ENCODE data around the gene RBM19.

RBM19 gene

GRCh38 chr12:113804961-113805600 is 161.0 kb downstream of the RBM19 start:
- no peaks in the 10 kb centered on the region for H3K36me3 ChIP-seq (ENCODE audit: insufficient read depth, low read length)
- no peak overlapping the region for H2AFZ ChIP-seq (ENCODE audit: low read depth, low read length)
- no peaks in the 10 kb centered on the region for H3K27me3 ChIP-seq (ENCODE audit: insufficient read depth, low read length)
- H3K4me3 ChIP-seq (ENCODE audit: low read length): no peak overlapping the region
- peaks cover 4% of the 10 kb centered on the region for H3K9me3 ChIP-seq (ENCODE audit: low read length)
- H3K4me1 ChIP-seq (ENCODE audit: insufficient read depth, low read length): peaks cover 14% of the 10 kb centered on the region

- Histone ChIP-seq H3K9me3 (ENCODE audit: low read length) (peaks cover 4% of the 10 kb centered on the region), H2AFZ (ENCODE audit: low read depth, low read length) (no peak overlapping the region), H3K27me3 (ENCODE audit: insufficient read depth, low read length) (no peaks in the 10 kb centered on the region), H3K36me3 (ENCODE audit: insufficient read depth, low read length) (no peaks in the 10 kb centered on the region), H3K4me1 (ENCODE audit: insufficient read depth, low read length) (peaks cover 14% of the 10 kb centered on the region), H3K4me3 (ENCODE audit: low read length) (no peak overlapping the region)
These were observed 162.4 kb downstream of the RBM19 start for GRCh38 chr12:113803759-113804140.

- Histone ChIP-seq H3K27me3 (ENCODE audit: insufficient read depth, low read length) (no peaks in the 10 kb centered on the region), H3K4me3 (ENCODE audit: low read length) (no peak overlapping the region), H3K9me3 (ENCODE audit: low read length) (peaks cover 4% of the 10 kb centered on the region), H3K4me1 (ENCODE audit: insufficient read depth, low read length) (peaks cover 14% of the 10 kb centered on the region), H3K36me3 (ENCODE audit: insufficient read depth, low read length) (no peaks in the 10 kb centered on the region), H2AFZ (ENCODE audit: low read depth, low read length) (no peak overlapping the region)
These were observed 163.0 kb downstream of the RBM19 start for GRCh38 chr12:113802966-113803758.

GRCh38 chr12:113802000-113802749 is 163.9 kb downstream of the RBM19 start:
- peaks cover 2% of the 10 kb centered on the region for H3K9me3 ChIP-seq (ENCODE audit: low read length)
- H3K4me3 ChIP-seq (ENCODE audit: low read length): no peak overlapping the region
- H3K36me3 ChIP-seq (ENCODE audit: insufficient read depth, low read length): no peaks in the 10 kb centered on the region
- H2AFZ ChIP-seq (ENCODE audit: low read depth, low read length): no peak overlapping the region
- no peaks in the 10 kb centered on the region for H3K27me3 ChIP-seq (ENCODE audit: insufficient read depth, low read length)
- H3K4me1 ChIP-seq (ENCODE audit: insufficient read depth, low read length): peaks cover 14% of the 10 kb centered on the region

GRCh38 chr12:113800201-113800600 is 165.9 kb downstream of the RBM19 start:
- H3K36me3 ChIP-seq (ENCODE audit: insufficient read depth, low read length): no peaks in the 10 kb centered on the region
- no peak overlapping the region for H3K4me3 ChIP-seq (ENCODE audit: low read length)
- peaks cover 26% of the 10 kb centered on the region for H3K4me1 ChIP-seq (ENCODE audit: insufficient read depth, low read length)
- no peak overlapping the region for H2AFZ ChIP-seq (ENCODE audit: low read depth, low read length)
- no peaks in the 10 kb centered on the region for H3K9me3 ChIP-seq (ENCODE audit: low read length)
- no peaks in the 10 kb centered on the region for H3K27me3 ChIP-seq (ENCODE audit: insufficient read depth, low read length)

GRCh38 chr12:113798552-113798951 is 167.6 kb downstream of the RBM19 start:
- peaks cover 32% of the 10 kb centered on the region for H3K4me1 ChIP-seq (ENCODE audit: insufficient read depth, low read length)
- H3K27me3 ChIP-seq (ENCODE audit: insufficient read depth, low read length): no peaks in the 10 kb centered on the region
- no peaks in the 10 kb centered on the region for H3K36me3 ChIP-seq (ENCODE audit: insufficient read depth, low read length)
- H2AFZ ChIP-seq (ENCODE audit: low read depth, low read length): no peak overlapping the region
- no peak overlapping the region for H3K4me3 ChIP-seq (ENCODE audit: low read length)
- no peaks in the 10 kb centered on the region for H3K9me3 ChIP-seq (ENCODE audit: low read length)

- Histone ChIP-seq H2AFZ (ENCODE audit: low read depth, low read length) (no peak overlapping the region), H3K27me3 (ENCODE audit: insufficient read depth, low read length) (no peaks in the 10 kb centered on the region), H3K4me1 (ENCODE audit: insufficient read depth, low read length) (peaks cover 21% of the 10 kb centered on the region), H3K4me3 (ENCODE audit: low read length) (no peak overlapping the region), H3K9me3 (ENCODE audit: low read length) (no peaks in the 10 kb centered on the region), H3K36me3 (ENCODE audit: insufficient read depth, low read length) (no peaks in the 10 kb centered on the region)
These were observed 168.6 kb downstream of the RBM19 start for GRCh38 chr12:113797535-113797868.

- peaks cover 21% of the 10 kb centered on the region for H3K4me1 ChIP-seq (ENCODE audit: insufficient read depth, low read length)
- no peaks in the 10 kb centered on the region for H3K27me3 ChIP-seq (ENCODE audit: insufficient read depth, low read length)
- H3K36me3 ChIP-seq (ENCODE audit: insufficient read depth, low read length): no peaks in the 10 kb centered on the region
- no peak overlapping the region for H2AFZ ChIP-seq (ENCODE audit: low read depth, low read length)
- H3K9me3 ChIP-seq (ENCODE audit: low read length): no peaks in the 10 kb centered on the region
- H3K4me3 ChIP-seq (ENCODE audit: low read length): no peak overlapping the region
These were observed 169.1 kb downstream of the RBM19 start for GRCh38 chr12:113796852-113797534.

- H3K4me1 ChIP-seq (ENCODE audit: insufficient read depth, low read length): peaks cover 21% of the 10 kb centered on the region
- no peaks in the 10 kb centered on the region for H3K27me3 ChIP-seq (ENCODE audit: insufficient read depth, low read length)
- no peaks in the 10 kb centered on the region for H3K36me3 ChIP-seq (ENCODE audit: insufficient read depth, low read length)
- H2AFZ ChIP-seq (ENCODE audit: low read depth, low read length): no peak overlapping the region
- no peak overlapping the region for H3K4me3 ChIP-seq (ENCODE audit: low read length)
- no peaks in the 10 kb centered on the region for H3K9me3 ChIP-seq (ENCODE audit: low read length)
These were observed 169.9 kb downstream of the RBM19 start for GRCh38 chr12:113796066-113796827.

DNA sequence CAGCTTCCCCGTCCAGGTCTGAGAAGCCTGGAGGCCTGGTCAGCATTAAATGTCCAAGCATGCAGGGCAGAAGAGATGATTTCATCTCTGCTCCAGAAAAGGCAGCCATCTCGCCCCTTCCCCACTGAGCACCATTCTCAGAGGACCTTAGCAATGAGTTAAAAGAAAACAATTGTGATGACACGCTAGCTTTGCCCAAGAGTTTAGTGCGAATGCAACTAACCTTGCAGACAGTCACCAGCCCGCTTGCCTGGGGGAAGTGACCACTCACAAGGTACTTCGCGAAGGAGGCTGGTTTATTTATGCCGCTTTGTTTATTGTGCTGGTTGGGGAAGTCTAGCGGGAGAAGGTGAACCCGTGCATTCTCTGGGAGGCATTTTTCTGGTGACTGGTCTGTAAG is 170.7 kb downstream of the RBM19 start:
- Histone ChIP-seq H3K4me3 (ENCODE audit: low read length) (no peak overlapping the region), H3K9me3 (ENCODE audit: low read length) (no peaks in the 10 kb centered on the region), H3K4me1 (ENCODE audit: insufficient read depth, low read length) (peaks cover 21% of the 10 kb centered on the region), H3K36me3 (ENCODE audit: insufficient read depth, low read length) (no peaks in the 10 kb centered on the region), H3K27me3 (ENCODE audit: insufficient read depth, low read length) (no peaks in the 10 kb centered on the region), H2AFZ (ENCODE audit: low read depth, low read length) (no peak overlapping the region)

DNA sequence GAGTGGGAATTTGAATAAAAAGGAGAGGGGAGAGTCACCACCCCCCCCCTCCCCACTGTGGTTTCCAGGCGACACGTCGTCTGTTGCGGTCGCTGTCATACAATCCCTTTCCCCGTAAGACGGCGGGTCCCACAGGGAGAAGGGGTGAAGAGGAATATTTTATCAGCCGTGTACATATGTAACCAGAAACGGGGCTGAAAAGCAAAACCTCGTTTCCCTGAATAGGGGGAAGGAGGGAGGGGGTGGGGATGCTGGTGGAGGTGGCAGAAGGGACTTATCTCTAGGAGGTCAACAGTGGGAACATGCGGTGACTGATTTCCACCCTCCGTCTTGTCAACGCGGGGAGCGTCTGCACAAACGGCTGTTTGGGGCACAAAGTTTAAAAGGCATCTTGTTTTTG is 171.4 kb downstream of the RBM19 start:
- H3K27me3 ChIP-seq (ENCODE audit: insufficient read depth, low read length): no peaks in the 10 kb centered on the region
- H2AFZ ChIP-seq (ENCODE audit: low read depth, low read length): no peak overlapping the region
- H3K4me1 ChIP-seq (ENCODE audit: insufficient read depth, low read length): peaks cover 21% of the 10 kb centered on the region
- no peak overlapping the region for H3K4me3 ChIP-seq (ENCODE audit: low read length)
- no peaks in the 10 kb centered on the region for H3K9me3 ChIP-seq (ENCODE audit: low read length)
- H3K36me3 ChIP-seq (ENCODE audit: insufficient read depth, low read length): no peaks in the 10 kb centered on the region

- no peak overlapping the region for H2AFZ ChIP-seq (ENCODE audit: low read depth, low read length)
- no peaks in the 10 kb centered on the region for H3K36me3 ChIP-seq (ENCODE audit: insufficient read depth, low read length)
- no peak overlapping the region for H3K4me3 ChIP-seq (ENCODE audit: low read length)
- H3K4me1 ChIP-seq (ENCODE audit: insufficient read depth, low read length): peaks cover 21% of the 10 kb centered on the region
- no peaks in the 10 kb centered on the region for H3K9me3 ChIP-seq (ENCODE audit: low read length)
- H3K27me3 ChIP-seq (ENCODE audit: insufficient read depth, low read length): no peaks in the 10 kb centered on the region
These were observed 172.9 kb downstream of the RBM19 start for GRCh38 chr12:113793250-113793649.
